GM06990 (cell line): ENCODE data around the gene ANKRD13D.

Source experiments
- DNase-seq: peaks from one replicate; pipeline ENCODE4 v3.0.0-alpha.2; 2011; ENCODE audit not compliant: insufficient read length; ENCODE audit errors: extremely low read depth
- H3K27me3 ChIP-seq: replicated peaks from 2 replicates; pipeline ENCODE4 v1.6.0; 2011; ENCODE audit warnings: low read length; ENCODE audit not compliant: control insufficient read depth, insufficient read depth
- H3K36me3 ChIP-seq: 2 replicates; pipeline ENCODE4 v1.5.1; 2011; ENCODE audit warnings: low read length; ENCODE audit not compliant: control insufficient read depth, insufficient read depth
- H3K4me3 ChIP-seq: replicated peaks from 2 replicates; pipeline ENCODE4 v1.5.1; 2011; ENCODE audit warnings: low read depth, mild to moderate bottlenecking, control low read depth, low read length
- TF ChIP-seq, protein P1 (sequence below): IDR thresholded peaks from 2 replicates; pipeline ENCODE4 v1.5.1; 2011; ENCODE audit warnings: low read length, control low read depth, mild to moderate bottlenecking, inconsistent platforms; ENCODE audit not compliant: insufficient read depth, poor library complexity, severe bottlenecking

ANKRD13D gene

DNA sequence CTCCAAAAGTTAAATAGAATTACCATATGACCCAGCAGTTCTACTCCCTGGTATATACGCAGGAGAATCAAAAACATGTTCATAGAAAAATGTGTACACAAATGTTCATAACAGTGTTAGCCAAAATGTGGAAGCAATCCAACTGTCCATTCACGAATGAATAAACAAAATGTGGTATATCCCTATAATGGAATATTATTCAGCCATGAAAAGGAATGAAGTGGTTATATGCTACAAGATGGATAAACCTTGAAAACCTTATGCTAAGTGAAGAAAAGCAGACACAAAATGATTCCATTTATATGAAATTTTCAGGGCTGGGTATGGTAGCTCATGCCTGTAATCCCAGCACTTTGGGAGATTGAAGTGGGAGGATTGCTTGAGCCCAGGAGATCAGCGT is 48.2 kb downstream of the ANKRD13D start:
- TF ChIP-seq, protein P1, sequence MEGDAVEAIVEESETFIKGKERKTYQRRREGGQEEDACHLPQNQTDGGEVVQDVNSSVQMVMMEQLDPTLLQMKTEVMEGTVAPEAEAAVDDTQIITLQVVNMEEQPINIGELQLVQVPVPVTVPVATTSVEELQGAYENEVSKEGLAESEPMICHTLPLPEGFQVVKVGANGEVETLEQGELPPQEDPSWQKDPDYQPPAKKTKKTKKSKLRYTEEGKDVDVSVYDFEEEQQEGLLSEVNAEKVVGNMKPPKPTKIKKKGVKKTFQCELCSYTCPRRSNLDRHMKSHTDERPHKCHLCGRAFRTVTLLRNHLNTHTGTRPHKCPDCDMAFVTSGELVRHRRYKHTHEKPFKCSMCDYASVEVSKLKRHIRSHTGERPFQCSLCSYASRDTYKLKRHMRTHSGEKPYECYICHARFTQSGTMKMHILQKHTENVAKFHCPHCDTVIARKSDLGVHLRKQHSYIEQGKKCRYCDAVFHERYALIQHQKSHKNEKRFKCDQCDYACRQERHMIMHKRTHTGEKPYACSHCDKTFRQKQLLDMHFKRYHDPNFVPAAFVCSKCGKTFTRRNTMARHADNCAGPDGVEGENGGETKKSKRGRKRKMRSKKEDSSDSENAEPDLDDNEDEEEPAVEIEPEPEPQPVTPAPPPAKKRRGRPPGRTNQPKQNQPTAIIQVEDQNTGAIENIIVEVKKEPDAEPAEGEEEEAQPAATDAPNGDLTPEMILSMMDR: no peak
- no peak for DNase-seq
- Histone ChIP-seq H3K27me3 (no peaks in the 10 kb centered on the region), H3K4me3 (no peak overlapping the region), H3K36me3 (no peaks in the 10 kb centered on the region)

DNA sequence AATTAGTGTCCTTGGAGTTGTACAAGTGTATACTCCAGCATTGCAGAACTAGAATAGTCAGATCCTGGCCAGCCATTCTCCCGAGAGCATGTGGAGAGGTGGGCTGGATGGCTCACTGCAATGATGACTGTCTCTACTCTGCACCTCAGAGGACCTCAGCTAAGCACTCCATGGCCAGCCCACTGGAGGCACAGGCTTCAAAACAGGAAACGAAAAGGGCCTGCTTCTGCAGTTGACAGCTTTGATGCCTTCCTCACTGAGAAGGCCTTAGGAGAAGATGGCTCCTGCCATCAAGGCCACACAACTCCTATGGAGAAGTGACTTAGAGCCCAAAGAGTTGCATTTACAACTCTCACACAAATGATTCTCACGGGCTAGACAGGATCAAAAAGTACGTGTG is 55.2 kb downstream of the ANKRD13D start:
- TF ChIP-seq, protein P1: no peak
- no peaks in the 10 kb centered on the region for H3K27me3 ChIP-seq
- H3K4me3 ChIP-seq: no peak overlapping the region
- no peaks in the 10 kb centered on the region for H3K36me3 ChIP-seq
- DNase-seq: no peak

DNA sequence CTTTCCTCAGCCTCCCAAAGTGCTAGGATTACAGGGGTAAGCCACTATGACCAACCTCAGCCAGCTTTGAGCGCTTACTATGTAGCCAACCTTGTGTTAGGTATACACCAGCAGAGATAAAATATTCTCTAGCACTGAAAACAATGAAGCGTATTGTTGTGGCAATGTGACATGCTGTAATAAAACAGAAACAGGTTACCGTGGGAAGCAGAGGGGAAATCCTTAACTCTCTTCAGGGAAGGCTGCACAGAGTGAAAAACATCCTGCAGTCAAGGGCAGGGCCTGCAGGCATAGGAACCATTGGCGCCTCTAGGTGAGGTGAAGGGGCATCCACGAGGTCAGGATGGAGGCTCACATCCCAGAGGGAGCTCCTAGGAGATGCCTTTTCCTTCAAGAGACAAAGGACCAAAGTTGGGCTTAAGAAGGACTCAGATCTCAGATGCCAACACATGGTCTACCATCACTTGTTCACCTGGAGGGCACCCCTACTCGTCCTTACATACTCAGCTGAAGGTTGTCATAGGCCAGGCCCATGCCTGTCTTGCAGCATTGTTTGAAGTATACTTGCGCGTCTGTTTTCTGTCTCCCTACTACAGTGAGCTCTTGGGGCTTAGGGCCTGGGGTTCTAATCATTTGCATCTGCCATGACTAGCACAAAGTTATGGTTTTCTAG is 56.3 kb downstream of the ANKRD13D start:
- H3K4me3 ChIP-seq: no peak overlapping the region
- H3K36me3 ChIP-seq: no peaks in the 10 kb centered on the region
- no peak for DNase-seq
- TF ChIP-seq, protein P1: no peak
- H3K27me3 ChIP-seq: no peaks in the 10 kb centered on the region

DNA sequence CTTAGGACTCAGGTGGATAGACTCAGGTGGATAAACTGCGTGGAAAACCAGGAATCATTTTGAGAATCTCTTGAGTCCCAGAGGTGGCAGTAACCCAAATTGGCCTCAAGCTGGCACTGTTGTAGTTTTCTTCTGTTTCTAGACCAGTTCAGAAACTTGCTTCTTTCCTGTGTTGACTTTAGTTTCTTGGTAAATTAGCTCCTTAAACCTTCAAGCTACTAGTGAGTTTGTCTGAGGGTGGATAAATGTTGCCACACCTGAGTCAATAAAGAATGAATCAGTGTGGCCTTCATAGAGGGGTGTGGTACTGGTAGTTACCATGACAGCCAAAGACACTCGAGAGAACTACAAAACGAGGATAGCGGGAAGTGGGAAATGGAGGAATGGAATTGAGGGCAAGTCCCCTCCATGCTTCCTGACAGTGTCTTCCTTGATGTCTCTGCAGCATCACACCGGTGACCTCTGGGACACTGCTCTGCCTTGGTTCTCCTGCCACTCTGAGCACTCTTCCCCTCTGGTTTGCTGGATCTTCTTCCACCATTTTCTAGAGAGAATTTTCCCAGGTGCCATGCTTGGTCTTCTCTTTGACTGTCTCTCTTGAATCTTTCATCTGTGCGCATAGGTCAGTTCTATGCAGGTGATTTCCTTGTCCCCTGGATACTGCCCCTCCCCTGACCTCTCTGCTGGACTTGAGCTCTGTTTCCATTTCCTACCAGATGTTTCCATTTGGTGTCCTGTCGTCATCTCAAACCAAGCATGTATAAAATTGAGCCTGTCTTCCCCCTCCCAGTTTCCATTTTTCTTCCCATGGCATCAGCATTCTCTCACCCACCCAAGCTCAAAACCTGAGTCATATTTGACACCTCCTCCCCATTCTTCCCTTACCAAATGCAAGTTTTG is 57.1 kb downstream of the ANKRD13D start:
- no peak for DNase-seq
- H3K27me3 ChIP-seq: no peaks in the 10 kb centered on the region
- H3K36me3 ChIP-seq: no peaks in the 10 kb centered on the region
- H3K4me3 ChIP-seq: no peak overlapping the region
- TF ChIP-seq, protein P1: peak; percentile 90

DNA sequence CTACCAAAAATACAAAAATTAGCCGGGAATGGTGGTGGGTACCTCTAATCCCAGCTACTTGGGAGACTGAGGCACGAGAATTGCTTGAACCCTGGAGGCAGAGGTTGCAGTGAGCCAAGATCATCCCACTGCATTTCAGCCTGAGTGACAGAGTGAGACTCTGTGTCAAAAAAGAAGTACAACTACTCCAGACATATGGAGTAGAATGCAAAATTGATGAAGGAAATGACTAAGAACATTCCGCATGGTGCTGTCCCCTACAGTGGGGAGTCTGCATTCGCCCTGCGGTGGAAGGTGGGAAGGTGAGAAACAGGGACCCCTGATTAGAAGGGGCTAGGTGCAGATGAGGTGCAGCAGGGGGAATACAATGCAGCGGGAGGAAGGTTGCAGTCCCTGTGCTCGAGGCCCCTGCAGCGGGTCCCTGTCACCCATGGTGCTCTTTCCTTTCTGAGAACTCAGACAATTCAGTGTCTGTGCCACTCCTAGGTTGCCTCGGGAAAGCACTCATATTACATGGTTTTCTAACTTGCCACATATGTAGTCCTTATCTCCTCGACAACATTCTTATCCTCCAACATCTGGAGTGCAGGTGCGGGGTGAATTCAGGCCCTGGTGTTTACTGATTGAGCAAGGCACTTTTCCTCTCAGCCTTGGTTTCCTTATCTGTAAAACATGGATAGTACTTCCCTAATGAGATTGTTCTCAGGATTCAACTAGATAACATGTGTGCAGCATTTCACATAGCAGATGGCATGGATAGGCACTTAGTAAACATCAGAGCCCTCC is 59.1 kb downstream of the ANKRD13D start:
- Histone ChIP-seq H3K36me3 (peaks cover 2% of the 10 kb centered on the region; the same call in 1 of the 2 replicates), H3K4me3 (no peak overlapping the region), H3K27me3 (no peaks in the 10 kb centered on the region)
- TF ChIP-seq, protein P1: no peak
- no peak for DNase-seq
